Skeletal muscle satellite cell (primary cell): ENCODE measurements around the gene RPL15.

ENCODE experiments used
- H3K27me3 ChIP-seq: 2 replicates; pipeline ENCODE4 v1.7.0; 2013; ENCODE audit warnings: low read length; ENCODE audit not compliant: control insufficient read depth, insufficient read depth
- H3K36me3 ChIP-seq: 2 replicates; pipeline ENCODE4 v1.7.0; 2013; ENCODE audit warnings: mild to moderate bottlenecking, control low read depth, low read length; ENCODE audit not compliant: insufficient read depth
- H3K4me1 ChIP-seq: 2 replicates; pipeline ENCODE4 v1.7.0; 2013; ENCODE audit warnings: low read length; ENCODE audit not compliant: control insufficient read depth, insufficient read depth
- H3K4me2 ChIP-seq: 2 replicates; pipeline ENCODE4 v1.7.0; 2013; ENCODE audit warnings: mild to moderate bottlenecking, low read length
- H3K4me3 ChIP-seq: 2 replicates; pipeline ENCODE4 v1.7.0; 2013; ENCODE audit warnings: low read length
- H3K9ac ChIP-seq: 2 replicates; pipeline ENCODE4 v1.7.0; 2013; ENCODE audit warnings: mild to moderate bottlenecking, low read depth, low read length, moderate library complexity
- H3K9me3 ChIP-seq: replicated peaks from 2 replicates; pipeline ENCODE4 v1.7.0; 2013; ENCODE audit warnings: mild to moderate bottlenecking, control low read depth, low read length

Gene RPL15

GRCh38 chr3:23950293-23950692, 33.4 kb downstream of the RPL15 start:
- no peaks in the 10 kb centered on the region for H3K27me3 ChIP-seq
- no peaks in the 10 kb centered on the region for H3K9me3 ChIP-seq
- peaks cover 20% of the 10 kb centered on the region for H3K4me1 ChIP-seq
- no peak overlapping the region for H3K4me3 ChIP-seq
- H3K36me3 ChIP-seq = no peaks in the 10 kb centered on the region
- H3K4me2 ChIP-seq = no peak overlapping the region
- H3K9ac ChIP-seq = no peak overlapping the region

GRCh38 chr3:23952646-23953045, 35.7 kb downstream of the RPL15 start:
- Histone ChIP-seq H3K4me1 (peaks cover 6% of the 10 kb centered on the region), H3K9ac (no peak overlapping the region)

GRCh38 chr3:23953523-23953922, 36.6 kb downstream of the RPL15 start:
- Histone ChIP-seq H3K4me1 (no peaks in the 10 kb centered on the region), H3K9ac (no peak overlapping the region), H3K4me3 (no peak overlapping the region), H3K4me2 (no peak overlapping the region), H3K9me3 (no peaks in the 10 kb centered on the region), H3K36me3 (no peaks in the 10 kb centered on the region), H3K27me3 (no peaks in the 10 kb centered on the region)

More at GRCh38 chr3:23952646-23953045, 35.7 kb downstream of the RPL15 start:
- Histone ChIP-seq H3K4me3 (no peak overlapping the region), H3K36me3 (no peaks in the 10 kb centered on the region), H3K4me2 (no peak overlapping the region), H3K9me3 (no peaks in the 10 kb centered on the region), H3K27me3 (no peaks in the 10 kb centered on the region)

- Histone ChIP-seq H3K4me3 (no peak overlapping the region), H3K36me3 (no peaks in the 10 kb centered on the region), H3K9ac (no peak overlapping the region), H3K4me2 (no peak overlapping the region), H3K9me3 (no peaks in the 10 kb centered on the region), H3K27me3 (no peaks in the 10 kb centered on the region), H3K4me1 (peaks cover 5% of the 10 kb centered on the region)
These were observed 37.2 kb downstream of the RPL15 start for GRCh38 chr3:23954144-23954543.

GRCh38 chr3:23956701-23957100, 39.8 kb downstream of the RPL15 start:
- Histone ChIP-seq H3K4me2 (no peak overlapping the region), H3K27me3 (no peaks in the 10 kb centered on the region), H3K36me3 (peaks cover under 1% of the 10 kb centered on the region), H3K9ac (no peak overlapping the region), H3K9me3 (no peaks in the 10 kb centered on the region), H3K4me3 (no peak overlapping the region), H3K4me1 (peaks cover 14% of the 10 kb centered on the region)

- Histone ChIP-seq H3K36me3 (peaks cover 11% of the 10 kb centered on the region), H3K4me1 (peaks cover 21% of the 10 kb centered on the region), H3K27me3 (no peaks in the 10 kb centered on the region), H3K9ac (peak overlapping the region; percentile 45), H3K4me3 (no peak overlapping the region), H3K9me3 (no peaks in the 10 kb centered on the region), H3K4me2 (peak overlapping the region; percentile 41)
These were observed 42.4 kb downstream of the RPL15 start for GRCh38 chr3:23959135-23959900.

GRCh38 chr3:23960649-23961048, 43.7 kb downstream of the RPL15 start:
- Histone ChIP-seq H3K4me2 (no peak overlapping the region), H3K4me1 (peaks cover 21% of the 10 kb centered on the region), H3K4me3 (no peak overlapping the region), H3K27me3 (no peaks in the 10 kb centered on the region), H3K9ac (no peak overlapping the region), H3K36me3 (peaks cover 11% of the 10 kb centered on the region), H3K9me3 (no peaks in the 10 kb centered on the region)

- no peaks in the 10 kb centered on the region for H3K9me3 ChIP-seq
- no peaks in the 10 kb centered on the region for H3K27me3 ChIP-seq
- H3K4me1 ChIP-seq = peaks cover 25% of the 10 kb centered on the region
- no peak overlapping the region for H3K4me2 ChIP-seq
- H3K4me3 ChIP-seq = no peak overlapping the region
- peaks cover 11% of the 10 kb centered on the region for H3K36me3 ChIP-seq
- no peak overlapping the region for H3K9ac ChIP-seq
These were observed 44.1 kb downstream of the RPL15 start for GRCh38 chr3:23961066-23961465.

GRCh38 chr3:23961913-23962312, 45.0 kb downstream of the RPL15 start:
- Histone ChIP-seq H3K4me1 (peaks cover 29% of the 10 kb centered on the region), H3K27me3 (no peaks in the 10 kb centered on the region), H3K9me3 (no peaks in the 10 kb centered on the region), H3K4me2 (no peak overlapping the region), H3K36me3 (peaks cover 11% of the 10 kb centered on the region), H3K4me3 (no peak overlapping the region), H3K9ac (no peak overlapping the region)

GRCh38 chr3:23964537-23965235, 47.8 kb downstream of the RPL15 start:
- Histone ChIP-seq H3K4me3 (no peak overlapping the region), H3K9me3 (no peaks in the 10 kb centered on the region), H3K4me1 (peaks cover 31% of the 10 kb centered on the region), H3K27me3 (no peaks in the 10 kb centered on the region), H3K36me3 (peaks cover 11% of the 10 kb centered on the region), H3K9ac (no peak overlapping the region), H3K4me2 (no peak overlapping the region)

GRCh38 chr3:23966328-23966727, 49.4 kb downstream of the RPL15 start:
- no peak overlapping the region for H3K4me3 ChIP-seq
- no peaks in the 10 kb centered on the region for H3K9me3 ChIP-seq
- peaks cover 11% of the 10 kb centered on the region for H3K36me3 ChIP-seq
- H3K9ac ChIP-seq = no peak overlapping the region
- no peaks in the 10 kb centered on the region for H3K27me3 ChIP-seq
- peaks cover 28% of the 10 kb centered on the region for H3K4me1 ChIP-seq
- H3K4me2 ChIP-seq = no peak overlapping the region
